NCI-H774 (cell line): Measurements from ENCODE around the gene CLIC6.

Source experiments
- DNase-seq: peaks from one replicate; lab custom pipeline; 2025; lab: John Stamatoyannopoulos, UW

Gene CLIC6

GRCh38 chr21:34728479-34728878 is 59.7 kb downstream of the CLIC6 start:
- peak; percentile 84 for DNase-seq

GRCh38 chr21:34730194-34730593 is 61.4 kb downstream of the CLIC6 start:
- DNase-seq = no peak

- DNase-seq = no peak
These were observed 62.1 kb downstream of the CLIC6 start for GRCh38 chr21:34730756-34731445.

- no peak for DNase-seq
These were observed 63.6 kb downstream of the CLIC6 start for GRCh38 chr21:34732388-34732821.

- no peak for DNase-seq
These were observed 65.1 kb downstream of the CLIC6 start for GRCh38 chr21:34733852-34734251.

GRCh38 chr21:34734696-34735095 is 65.9 kb downstream of the CLIC6 start:
- DNase-seq = no peak

GRCh38 chr21:34736116-34736874 is 67.5 kb downstream of the CLIC6 start:
- no peak for DNase-seq

- no peak for DNase-seq
These were observed 68.3 kb downstream of the CLIC6 start for GRCh38 chr21:34737115-34737514.

GRCh38 chr21:34740198-34740597 is 71.4 kb downstream of the CLIC6 start:
- DNase-seq = no peak

GRCh38 chr21:34743285-34743684 is 74.5 kb downstream of the CLIC6 start:
- DNase-seq = no peak

- DNase-seq = no peak
These were observed 75.0 kb downstream of the CLIC6 start for GRCh38 chr21:34743831-34744230.

GRCh38 chr21:34744801-34745200 is 76.0 kb downstream of the CLIC6 start:
- no peak for DNase-seq

- peak; percentile 74 for DNase-seq
These were observed 76.9 kb downstream of the CLIC6 start for GRCh38 chr21:34745557-34746255.

GRCh38 chr21:34748862-34749261 is 80.1 kb downstream of the CLIC6 start:
- no peak for DNase-seq

GRCh38 chr21:34754690-34755647 is 86.2 kb downstream of the CLIC6 start:
- DNase-seq = no peak

- no peak for DNase-seq
These were observed 93.0 kb downstream of the CLIC6 start for GRCh38 chr21:34761758-34762330.

GRCh38 chr21:34762786-34763185 is 94.0 kb downstream of the CLIC6 start:
- no peak for DNase-seq

GRCh38 chr21:34764715-34765284 is 96.0 kb downstream of the CLIC6 start:
- DNase-seq = no peak

- no peak for DNase-seq
These were observed 96.8 kb downstream of the CLIC6 start for GRCh38 chr21:34765619-34766018.

GRCh38 chr21:34766862-34767261 is 98.1 kb downstream of the CLIC6 start:
- DNase-seq = no peak
